GM19025 (cell line): Measurements from ENCODE around the gene ELFN1.
"Not testable (repeated sequence)": the region's sequence is repeated elsewhere in the genome, so short reads cannot be mapped to it uniquely, and the experiment has no call there.

ENCODE experiments used
- ATAC-seq: cut with Tn5 transposase; IDR thresholded peaks from one replicate; pipeline ENCODE4 v1.9.1; 2021; ENCODE audit warnings: mild to moderate bottlenecking, low read depth, moderate library complexity; ENCODE audit not compliant: unreplicated experiment

The ELFN1 gene

DNA sequence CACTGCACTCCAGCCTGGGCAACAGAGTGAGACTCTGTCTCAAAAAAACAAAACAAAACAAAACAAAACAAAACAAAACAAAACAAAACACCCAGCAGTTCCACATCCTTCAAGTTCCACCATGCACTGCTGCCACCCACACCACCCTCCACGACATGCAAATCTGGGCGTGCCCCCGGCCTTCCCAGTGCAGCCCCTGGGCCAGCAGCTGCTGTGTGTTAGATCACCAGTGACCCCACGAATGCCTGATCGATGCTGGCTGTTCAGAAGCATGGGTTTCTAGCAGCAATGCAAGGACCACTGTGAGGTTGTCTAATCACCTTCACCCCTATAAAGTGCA is 36.3 kb downstream of the ELFN1 start:
- ATAC-seq: no peak

DNA sequence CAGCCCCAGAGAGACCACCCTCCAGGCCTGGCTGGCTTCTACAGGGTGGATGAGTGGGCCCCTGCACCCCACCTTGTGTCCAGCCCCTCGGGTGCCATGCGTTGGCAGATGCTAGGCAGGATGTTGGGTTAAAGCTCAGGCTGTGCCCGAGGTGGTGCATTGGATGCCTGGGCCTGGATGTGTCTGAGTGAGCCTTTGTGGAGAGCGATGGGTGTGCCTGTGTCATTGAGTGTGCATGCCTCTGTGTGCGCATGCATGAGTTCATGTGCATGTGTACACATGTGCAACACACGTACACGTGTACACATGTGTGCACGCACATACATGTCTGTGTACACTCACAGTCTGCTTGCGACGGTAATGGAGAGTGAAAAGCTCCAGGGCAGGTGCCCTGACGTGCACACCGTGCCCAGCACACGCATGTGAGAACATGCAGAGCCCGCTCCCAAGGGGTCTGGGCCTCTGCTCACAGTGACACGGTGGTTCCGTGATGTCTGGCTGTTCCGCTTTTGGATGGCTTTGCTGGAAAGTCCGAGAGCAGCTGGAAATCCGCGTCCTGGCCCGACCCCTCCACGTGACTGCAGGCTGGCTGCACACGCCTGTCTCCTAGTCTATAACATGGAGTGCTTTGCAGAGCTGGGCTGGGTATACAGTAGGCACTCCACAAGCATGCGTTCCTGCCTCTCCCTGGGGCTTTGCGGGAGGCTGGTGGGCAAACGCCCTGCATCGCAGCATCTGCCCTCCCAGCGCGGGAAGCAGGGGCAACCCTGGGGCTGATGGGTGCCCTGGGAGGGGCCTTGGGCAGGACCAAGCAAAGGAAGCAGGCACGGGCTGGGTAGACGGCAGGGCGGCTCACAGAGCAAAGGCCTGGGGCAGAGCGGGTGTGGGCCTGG is 36.9 kb downstream of the ELFN1 start:
- no peak for ATAC-seq

DNA sequence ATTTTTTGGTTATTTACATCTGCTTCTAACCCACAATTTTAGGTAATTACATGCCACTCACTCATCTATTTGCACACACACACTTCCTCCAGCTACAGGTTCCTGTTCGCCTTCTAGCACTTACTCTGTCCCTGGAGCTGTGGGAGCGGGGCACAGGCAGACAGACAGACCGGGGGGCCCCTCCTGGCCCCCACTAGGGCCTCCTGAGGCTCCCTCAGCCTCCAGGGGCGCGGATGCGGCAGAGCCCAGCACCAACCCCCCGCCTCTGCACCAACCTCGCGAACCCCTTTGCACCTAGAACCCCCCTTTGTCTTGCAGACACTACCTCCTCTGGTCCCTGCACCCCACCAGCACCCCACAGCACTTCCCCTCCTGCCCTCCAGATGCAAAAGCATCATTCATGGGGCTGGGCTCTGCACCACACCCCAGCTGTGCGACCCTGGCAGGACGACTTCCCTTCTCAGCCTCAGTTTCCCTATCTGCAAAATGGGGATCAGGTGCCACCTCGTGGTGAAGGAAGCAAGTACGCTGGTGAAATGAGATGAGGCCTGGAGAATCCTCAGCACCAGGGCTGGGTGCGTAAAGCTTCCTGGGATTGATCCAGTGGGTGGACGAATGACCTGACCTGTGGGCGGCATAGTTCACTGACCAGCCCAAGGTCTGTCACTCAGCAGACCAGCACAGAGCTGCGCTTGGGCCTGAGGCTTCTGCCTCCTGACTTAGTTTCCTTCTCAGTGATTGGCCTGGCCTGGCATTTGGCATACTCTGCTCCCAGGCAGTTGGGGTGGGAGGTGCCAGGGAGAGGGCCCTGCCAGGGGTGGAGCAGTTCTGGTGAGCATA is 37.9 kb downstream of the ELFN1 start:
- ATAC-seq: no peak

DNA sequence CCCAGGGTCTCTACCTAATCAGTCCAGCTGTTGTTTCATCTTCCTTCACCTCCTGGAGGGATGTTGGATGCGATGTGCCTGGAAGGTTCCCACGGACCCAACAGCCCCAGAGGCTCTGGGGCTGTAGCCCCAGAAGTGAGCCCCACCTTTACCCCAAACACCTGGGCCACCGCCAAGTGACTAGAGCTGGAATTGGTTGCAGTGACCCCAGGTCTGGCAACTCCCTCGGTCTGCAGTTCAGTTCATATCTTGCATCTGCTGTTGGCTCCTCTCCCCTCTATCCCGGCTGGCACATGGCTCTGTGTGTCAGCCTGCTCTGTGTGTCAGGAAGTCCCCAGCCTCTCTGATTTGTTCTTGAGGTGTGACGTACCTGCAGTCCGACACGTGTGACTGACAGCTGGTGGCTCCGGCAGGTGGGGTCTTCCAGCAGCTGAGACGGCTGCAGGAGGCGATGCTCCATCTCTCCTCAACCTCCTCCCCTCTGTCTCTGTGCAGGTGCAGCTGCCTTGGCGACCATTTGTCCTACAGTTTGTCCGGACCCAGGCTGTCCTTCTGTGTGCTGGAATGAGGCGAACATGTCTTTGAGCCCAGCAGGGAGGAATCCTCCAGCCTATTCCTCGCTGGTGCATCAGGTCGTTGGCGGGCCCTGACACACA is 38.6 kb downstream of the ELFN1 start:
- no peak for ATAC-seq

DNA sequence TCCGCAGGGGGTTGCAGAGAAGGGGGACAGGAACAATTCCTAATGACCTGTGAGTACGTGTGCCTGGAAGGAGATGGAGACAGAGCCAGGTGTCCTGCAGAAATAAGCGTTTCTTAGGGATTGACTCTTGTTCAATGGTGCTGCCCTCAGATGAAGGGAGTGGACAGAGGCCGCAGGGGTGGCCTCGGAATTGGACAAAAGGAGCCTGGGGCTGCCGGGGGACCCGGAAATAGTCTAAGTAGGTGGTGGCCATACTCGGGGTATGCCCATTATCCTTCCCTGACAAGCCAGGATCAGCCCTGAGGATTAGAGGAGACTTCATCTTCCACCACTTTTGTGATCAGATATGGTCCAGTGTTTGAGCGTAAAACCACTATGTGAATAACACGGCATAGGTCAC is 39.2 kb downstream of the ELFN1 start:
- ATAC-seq: no peak

DNA sequence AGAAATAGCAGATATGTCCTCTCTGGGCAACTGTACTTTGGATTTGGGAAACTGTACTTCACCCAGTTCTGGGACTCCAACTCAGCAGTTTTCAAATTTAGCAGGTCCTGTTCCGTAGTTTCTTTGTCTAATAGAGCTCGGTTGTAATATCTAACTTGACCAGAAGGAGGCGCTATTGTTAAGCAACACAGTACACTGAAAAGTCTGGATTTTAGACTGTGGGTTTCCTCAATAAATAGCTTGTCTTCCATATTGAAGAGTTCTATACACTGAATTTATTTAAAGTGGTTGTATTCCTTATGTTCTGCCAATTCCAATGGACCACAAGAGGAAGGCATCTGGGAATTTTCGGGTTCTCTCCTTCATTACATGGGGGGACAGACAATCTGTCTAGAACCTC is 39.8 kb downstream of the ELFN1 start:
- no peak for ATAC-seq

DNA sequence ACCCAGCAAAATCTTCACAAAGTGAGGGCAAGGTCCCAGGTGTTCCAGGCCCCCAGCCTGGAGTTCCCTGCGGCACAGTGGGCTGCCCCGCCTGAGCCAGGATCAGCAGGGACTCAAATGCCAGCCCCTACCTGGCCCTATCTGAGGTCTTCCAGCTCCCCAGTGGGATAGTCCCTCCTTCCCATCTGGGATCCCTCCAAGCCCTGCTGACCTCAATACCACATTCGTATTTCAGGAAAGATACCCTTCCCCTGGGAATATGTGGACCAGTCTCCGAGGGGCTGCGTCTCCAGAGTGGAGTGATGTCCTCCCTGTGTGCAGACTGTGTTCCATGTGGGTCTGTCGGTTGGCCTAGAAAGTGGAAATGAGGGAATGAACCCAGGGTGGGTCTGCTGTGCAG is 40.9 kb downstream of the ELFN1 start:
- no peak for ATAC-seq

DNA sequence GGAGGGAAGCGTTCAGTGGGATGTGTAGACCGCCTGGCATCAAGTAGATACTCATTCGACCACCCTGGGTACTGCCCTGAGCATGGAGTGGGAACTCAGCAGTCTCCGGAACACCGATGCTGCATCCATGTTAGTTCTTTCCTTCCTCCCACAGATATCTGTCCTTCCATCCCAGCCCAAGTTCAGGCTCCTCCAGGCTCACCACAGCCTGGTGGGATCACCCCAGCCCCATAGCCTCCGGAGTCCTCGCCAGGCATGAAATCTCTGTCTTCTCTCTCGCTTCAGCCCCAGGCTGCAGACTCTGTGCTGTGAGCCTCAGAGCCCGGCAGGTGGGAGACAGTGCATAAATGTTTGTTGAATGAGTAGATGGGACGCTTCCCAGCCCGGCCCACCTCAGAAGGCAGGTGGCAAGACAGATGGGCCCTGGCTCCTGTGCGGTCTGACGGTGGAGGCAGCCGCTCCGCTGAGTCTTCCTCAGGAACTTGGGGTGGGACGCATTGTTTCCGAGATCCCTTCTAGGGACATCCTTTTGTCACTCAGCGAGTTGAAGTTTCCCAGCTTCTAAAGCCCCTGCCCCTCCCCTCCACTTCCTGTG is 42.9 kb downstream of the ELFN1 start:
- no peak for ATAC-seq

DNA sequence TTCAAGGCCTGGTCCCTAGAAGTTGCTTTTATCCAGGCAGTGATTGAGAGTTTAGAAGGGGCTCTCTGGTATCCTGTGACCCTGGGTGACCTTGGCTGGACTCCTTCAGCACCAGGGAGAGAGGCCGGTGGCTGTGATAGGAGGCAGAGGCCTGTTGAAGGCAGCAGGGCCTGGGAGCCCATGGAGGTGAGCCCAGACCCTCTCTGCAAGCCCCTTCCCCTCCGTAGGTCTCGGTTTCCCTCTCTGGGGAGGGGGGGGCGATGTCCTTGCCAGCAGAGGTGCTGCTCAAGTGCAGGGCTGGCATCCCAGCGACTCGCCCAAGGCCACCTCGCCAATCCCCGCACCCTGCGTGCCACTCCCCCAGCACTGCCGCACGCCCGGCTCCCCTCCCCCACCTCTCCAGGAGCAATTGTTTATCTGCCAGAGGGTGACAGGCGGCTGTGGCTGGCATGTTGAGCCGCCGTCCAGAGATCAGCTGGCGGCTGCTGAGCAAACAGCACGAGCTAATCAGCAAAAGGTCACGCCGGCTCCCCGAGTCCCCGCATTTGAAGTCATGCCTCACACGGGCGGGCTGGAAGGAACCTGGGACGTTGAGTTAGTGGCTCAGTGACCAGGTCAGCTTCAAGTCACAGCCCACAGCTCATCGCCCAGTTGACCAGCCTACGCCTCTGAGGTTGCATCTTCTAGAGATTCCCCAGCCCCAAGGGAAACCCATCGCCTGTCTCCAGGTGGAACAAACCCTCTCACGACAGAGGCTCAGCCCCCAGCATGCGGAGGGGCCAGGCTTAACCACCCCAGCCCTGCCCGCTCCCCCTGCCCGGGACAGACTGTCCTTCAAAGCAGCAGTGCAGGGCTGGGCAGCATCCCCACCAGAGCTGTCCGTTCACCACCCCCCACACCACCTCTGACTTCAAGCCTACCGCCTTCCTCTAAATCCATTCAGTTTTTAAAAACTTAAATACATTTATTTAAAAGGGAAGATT is 43.7 kb downstream of the ELFN1 start:
- no peak for ATAC-seq

DNA sequence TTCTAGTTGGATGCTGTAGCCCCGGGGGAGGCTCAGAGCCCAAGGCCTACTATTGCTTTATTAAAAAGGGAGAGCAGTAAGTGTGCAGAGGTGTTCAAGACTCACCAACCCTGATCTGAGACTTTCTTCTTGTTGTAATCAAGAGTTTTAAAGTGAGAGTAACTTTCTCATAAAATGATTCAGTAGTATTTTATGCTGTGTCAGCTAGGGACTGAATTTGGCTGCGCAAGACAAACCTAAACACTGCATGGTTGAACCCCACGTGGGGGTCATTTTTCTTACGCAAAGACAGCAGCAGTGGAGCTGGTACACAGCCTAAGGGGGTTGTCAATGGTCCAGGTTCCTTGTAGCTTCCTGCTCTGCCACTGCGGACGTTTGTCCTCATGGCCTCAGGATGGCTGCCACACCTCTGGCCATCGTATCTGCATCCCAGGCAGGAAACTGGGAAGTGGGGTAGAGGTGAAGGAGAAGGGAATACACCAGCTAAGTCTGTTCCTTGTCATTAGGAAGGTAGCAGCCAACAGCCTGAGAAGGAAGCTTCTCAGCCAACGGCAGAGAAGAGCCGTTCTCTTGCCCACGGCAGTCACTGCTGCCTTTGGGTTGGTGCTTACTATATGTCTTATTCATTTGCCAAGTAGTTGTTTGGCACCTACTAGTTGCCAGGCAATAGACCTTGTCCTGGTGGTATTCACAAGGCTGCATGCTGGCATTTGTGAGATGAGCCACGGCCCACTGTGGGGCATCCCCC is 44.7 kb downstream of the ELFN1 start:
- ATAC-seq: no peak

DNA sequence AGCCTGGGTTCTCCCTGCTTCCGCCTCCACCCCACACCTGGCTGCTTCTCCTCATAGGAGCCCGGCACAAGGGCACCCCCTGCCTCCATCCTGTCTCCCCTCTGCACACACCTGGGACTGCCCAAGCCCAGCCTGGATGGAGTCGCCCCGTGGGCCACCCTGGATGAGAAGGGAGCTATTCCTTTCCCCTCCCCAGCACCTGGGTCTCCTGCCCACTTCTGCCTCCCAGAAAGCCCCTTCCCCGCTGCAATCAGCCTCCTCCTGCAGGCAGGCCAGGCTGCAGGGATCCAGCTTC is 45.2 kb downstream of the ELFN1 start:
- ATAC-seq: no peak

DNA sequence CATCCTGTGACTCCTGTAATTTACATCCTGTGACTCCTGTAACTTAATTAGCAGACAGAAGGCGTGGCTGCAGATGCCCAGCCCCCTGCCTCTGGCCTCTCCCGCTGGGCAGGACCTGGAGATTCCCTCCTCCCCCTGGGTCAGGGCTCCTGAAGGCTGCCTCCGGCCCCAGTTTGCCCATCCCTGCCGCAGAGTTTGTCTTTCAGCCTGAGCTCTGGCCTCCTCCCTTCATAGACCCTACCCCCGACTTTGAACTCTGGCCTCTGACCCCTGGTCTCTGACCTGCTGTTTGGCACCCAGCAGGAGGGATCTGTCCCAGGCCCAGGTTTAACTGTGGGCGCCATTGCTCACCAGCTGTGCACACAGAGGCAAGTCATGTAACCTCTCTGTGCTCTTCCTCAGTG is 45.6 kb downstream of the ELFN1 start:
- no peak for ATAC-seq

DNA sequence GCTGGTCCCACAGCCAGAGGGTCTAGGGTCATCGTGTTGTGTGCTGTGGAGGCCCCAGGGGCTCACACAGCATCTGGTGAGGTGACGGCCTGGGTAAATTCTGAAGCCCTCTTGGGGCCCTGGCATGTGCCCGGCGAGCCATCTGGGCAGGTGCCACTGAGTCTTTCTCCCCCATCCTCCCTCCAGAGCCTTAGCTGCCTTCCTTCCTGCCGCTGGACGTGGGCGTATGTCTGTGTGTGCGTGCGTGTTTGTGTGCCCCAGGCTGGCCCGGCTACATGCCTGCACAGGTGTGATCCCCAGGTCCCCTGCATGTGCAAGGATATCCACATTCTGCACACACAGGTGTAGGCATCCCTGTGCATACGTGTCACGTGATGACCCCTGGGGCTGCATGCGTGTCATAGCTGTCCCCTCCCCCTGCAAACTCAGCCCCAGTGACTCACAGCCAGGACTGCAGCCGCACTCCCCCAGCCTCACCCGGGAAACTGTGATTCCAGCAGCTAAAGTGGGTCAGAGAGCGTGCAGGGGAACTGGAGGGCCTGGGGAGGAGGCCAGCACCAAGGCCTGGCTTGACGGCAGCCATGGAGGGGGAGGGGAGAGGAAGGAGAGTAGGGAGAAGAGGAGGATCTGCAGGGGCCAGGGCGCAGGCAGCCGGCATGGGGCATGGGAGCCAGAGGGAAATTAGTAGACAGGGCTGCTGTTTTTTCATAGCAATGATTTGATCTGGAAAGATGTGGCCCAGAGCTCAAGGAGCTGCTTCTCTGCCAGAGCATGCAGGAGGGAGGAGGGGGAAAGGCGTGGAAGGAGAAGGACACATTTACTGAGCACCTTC is 46.4 kb downstream of the ELFN1 start:
- no peak for ATAC-seq

DNA sequence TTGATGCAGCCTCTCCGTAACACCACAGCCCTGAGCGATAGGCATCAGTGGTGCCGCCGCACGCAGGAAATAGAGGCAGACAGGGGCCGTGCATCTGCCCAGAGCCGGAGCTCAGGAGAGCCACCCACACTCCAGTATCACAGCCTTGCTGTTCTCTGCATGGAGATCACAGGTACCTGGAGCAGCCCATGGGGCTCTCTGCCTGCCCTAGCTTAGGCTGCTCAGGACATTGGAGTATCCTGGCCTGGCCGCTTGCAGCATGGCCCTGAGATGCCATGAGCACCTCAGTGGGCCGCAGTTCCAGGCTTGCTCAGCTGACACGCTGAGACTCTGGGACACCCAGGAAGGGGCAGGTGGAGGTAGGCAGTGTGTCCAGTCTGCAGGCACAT is 47.0 kb downstream of the ELFN1 start:
- no peak for ATAC-seq

DNA sequence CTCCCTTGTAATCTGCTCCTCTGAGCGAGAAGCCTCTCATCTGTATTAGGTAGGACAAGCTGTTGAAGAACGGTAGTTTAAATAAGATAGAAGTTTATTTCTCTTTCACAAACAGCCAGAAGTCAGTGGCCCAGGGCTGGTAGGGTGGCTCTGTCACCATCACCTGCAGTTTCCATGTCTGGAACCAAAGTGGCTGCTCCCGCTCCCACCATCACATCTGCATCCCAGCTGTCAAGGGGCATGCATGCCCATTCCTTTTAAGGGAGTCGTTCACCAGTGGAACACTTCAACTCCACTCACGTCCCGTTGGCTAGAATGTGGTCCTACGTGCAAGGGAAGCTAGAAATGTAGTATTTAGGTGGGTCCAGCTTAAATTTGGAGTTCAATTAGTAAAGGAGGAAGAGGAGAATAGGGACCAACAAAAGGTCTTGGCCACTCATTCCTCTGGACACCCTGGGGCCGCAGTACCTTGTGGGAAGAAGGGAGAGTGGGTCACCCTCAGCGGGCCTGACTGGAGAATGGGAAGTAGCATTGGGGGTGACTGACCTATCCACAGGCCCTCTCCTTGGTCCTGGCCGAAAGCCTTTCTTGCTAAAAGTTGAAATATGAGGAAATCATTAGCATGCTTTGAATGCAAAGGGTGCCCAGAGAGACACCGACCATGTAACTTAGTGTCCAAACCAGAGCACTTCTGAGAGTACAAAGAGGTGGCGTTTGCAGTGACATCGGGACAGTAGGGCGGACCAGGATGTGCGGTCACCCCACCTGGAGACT is 48.0 kb downstream of the ELFN1 start:
- no peak for ATAC-seq

DNA sequence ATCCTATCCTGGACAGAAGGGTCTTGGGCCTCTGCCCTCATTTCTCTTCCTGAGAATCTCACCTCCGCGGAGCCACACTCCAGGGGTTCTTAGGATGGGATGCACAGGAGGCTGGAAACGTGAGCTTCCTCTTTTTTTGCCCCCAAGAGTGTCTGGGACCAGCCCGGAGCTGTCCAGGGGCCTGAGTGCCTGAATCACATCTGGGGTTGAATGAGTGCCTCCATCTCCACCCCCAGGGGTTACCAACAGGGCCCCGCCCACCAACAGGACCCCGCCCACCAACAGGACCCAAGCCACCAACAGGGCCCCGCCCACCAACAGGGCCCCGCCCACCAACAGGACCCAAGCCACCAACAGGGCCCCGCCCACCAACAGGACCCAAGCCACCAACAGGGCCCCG is 48.8 kb downstream of the ELFN1 start:
- not testable (repeated sequence) for ATAC-seq

DNA sequence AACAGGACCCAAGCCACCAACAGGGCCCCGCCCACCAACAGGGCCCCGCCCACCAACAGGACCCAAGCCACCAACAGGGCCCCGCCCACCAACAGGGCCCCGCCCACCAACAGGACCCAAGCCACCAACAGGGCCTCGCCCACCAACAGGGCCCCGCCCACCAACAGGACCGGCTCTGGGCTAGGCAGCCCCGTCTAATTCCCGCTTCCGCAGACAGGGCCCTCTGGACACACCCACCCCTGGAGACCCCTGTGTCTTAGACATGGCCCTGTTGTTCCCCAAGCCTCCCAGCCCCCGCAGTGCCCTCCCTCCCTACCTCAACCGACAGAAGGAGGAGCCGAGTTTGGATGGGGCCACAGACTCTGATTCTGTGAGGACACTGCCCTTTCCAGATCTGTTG is 49.2 kb downstream of the ELFN1 start:
- not testable (repeated sequence) for ATAC-seq

DNA sequence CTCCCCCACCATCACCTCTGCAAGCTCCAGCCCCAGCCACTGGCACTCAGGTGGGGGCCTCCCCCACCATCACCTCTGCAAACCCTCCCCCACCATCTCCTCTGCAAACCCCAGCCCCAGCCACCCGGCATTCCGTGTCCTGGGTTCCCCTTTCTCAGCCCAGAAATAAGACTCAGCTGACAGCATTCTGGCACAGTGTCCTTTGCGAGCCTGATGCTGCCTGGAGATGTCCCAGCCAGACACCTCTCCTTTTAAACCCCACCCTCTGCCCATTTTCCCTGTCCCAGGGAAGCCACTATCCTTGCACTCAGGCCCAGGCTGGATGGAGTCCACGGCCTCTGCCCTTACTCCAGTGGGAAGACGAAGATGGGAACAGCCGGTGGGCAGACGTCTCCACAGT is 49.8 kb downstream of the ELFN1 start:
- no peak for ATAC-seq
